NB4 (cell line): ENCODE results near the gene SDK2.

Experiments
- DNase-seq: peaks from one replicate; pipeline ENCODE4 v3.0.0; 2010; ENCODE audit warnings: low read depth
- H3K4me3 ChIP-seq: one replicate; pipeline ENCODE4 v1.5.1; 2011; ENCODE audit warnings: mild to moderate bottlenecking, low read depth, low read length, moderate library complexity
- MYC ChIP-seq: IDR thresholded peaks from 2 replicates; pipeline ENCODE4 v1.6.1; 2011; ENCODE audit warnings: low read depth, low read length
- POLR2A ChIP-seq: IDR thresholded peaks from 2 replicates; pipeline ENCODE4 v1.6.1; 2011; ENCODE audit warnings: mild to moderate bottlenecking; ENCODE audit not compliant: insufficient read length; ENCODE audit errors: extremely low read depth
- TF ChIP-seq, protein P1 (sequence below): IDR thresholded peaks from one replicate; pipeline ENCODE4 v1.5.1; 2012; ENCODE audit warnings: low read depth, low read length
- TF ChIP-seq, protein P2 (sequence below): IDR thresholded peaks from 2 replicates; pipeline ENCODE4 v1.6.1; 2011; ENCODE audit warnings: low read depth, low read length

The SDK2 gene

GRCh38 chr17:73569762-73570319 is 74.4 kb downstream of the SDK2 start:
- TF ChIP-seq, protein P1, sequence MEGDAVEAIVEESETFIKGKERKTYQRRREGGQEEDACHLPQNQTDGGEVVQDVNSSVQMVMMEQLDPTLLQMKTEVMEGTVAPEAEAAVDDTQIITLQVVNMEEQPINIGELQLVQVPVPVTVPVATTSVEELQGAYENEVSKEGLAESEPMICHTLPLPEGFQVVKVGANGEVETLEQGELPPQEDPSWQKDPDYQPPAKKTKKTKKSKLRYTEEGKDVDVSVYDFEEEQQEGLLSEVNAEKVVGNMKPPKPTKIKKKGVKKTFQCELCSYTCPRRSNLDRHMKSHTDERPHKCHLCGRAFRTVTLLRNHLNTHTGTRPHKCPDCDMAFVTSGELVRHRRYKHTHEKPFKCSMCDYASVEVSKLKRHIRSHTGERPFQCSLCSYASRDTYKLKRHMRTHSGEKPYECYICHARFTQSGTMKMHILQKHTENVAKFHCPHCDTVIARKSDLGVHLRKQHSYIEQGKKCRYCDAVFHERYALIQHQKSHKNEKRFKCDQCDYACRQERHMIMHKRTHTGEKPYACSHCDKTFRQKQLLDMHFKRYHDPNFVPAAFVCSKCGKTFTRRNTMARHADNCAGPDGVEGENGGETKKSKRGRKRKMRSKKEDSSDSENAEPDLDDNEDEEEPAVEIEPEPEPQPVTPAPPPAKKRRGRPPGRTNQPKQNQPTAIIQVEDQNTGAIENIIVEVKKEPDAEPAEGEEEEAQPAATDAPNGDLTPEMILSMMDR: no peak
- TF ChIP-seq MYC (no peak), POLR2A (no peak)
- TF ChIP-seq, protein P2, sequence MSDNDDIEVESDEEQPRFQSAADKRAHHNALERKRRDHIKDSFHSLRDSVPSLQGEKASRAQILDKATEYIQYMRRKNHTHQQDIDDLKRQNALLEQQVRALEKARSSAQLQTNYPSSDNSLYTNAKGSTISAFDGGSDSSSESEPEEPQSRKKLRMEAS: no peak
- H3K4me3 ChIP-seq: no peak overlapping the region
- no peak for DNase-seq

- H3K4me3 ChIP-seq: no peak overlapping the region
- DNase-seq: no peak
- TF ChIP-seq MYC (no peak), POLR2A (no peak)
- TF ChIP-seq, protein P1: no peak
- TF ChIP-seq, protein P2: no peak
These were observed 75.3 kb downstream of the SDK2 start for GRCh38 chr17:73568934-73569333.

DNA sequence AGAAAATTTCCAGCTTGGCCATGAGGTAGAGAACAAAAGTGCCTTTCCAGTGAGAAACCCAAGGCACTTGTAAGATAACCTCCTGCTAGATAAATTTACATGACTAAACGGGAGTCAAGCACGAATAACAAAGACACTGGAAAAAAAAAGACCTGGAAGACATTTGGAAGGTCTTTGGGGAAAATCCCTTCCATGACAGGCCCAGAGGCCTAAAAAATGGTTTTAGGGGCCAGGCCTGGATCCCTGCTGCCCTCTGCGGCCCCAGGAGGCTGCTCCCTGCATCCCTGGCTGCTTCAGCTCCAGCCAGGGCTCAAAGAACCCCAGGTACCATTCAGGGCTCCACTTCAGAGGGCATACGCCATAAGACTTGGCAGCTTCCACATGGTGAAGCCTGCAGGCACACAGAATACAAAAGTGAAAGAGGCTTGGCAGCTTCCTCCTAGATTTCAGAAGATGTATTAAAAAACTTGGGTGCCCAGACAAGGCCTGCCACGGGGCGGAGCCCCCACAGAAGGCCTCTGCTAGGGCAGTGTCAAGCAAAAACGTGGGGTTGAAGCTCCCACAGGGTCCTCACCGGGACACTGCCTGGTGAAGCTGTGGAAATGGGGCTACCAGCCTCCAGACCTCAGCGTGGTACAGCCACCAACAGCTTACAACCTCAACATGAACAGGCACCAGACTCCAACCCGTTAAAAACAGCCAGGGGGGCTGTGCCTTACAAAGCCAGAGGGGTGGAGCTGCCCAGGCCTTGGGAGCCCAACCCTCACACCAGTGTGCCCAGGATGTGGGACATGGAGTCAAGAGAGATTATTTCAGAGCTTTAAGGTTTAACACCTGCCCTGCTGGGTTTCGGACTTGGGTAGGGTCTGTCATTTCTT is 77.1 kb downstream of the SDK2 start:
- H3K4me3 ChIP-seq: no peak overlapping the region
- TF ChIP-seq, protein P1: no peak
- TF ChIP-seq, protein P2: no peak
- TF ChIP-seq MYC (no peak), POLR2A (no peak)
- no peak for DNase-seq

GRCh38 chr17:73564843-73565242 is 79.4 kb downstream of the SDK2 start:
- DNase-seq: no peak
- TF ChIP-seq POLR2A (no peak), MYC (no peak)
- TF ChIP-seq, protein P2: no peak
- TF ChIP-seq, protein P1: no peak
- H3K4me3 ChIP-seq: no peak overlapping the region

DNA sequence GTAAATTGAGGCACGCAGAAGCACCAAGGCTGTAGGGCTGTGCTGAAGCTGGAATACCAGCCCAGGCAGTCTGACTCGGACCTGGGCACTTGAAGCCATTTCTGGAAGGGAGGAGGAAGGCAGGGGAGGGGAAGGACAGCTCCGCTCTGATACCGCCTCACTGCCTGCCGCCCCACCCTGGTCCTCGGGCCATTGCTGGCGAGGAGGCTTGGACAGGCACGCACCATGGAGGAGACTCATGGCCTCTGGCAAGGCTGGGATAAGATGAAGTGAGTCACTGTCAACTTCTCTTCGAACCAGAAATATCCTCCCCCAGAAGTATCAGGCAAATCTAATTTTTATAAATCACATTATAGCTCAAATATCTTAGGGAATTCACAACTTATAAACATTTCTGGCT is 81.3 kb downstream of the SDK2 start:
- DNase-seq: no peak
- TF ChIP-seq POLR2A (no peak), MYC (no peak)
- TF ChIP-seq, protein P2: no peak
- TF ChIP-seq, protein P1: no peak

More for the DNA sequence above, 81.3 kb downstream of the SDK2 start:
- H3K4me3 ChIP-seq: no peak overlapping the region
